Neutrophil (primary cell): ENCODE data around the gene TGM5.

Source experiments
- H3K27ac ChIP-seq: fragments of 200-600 bp; sonication (generic); 2 replicates; pipeline ENCODE4 v1.5.1; 2016; ENCODE audit warnings: mild to moderate bottlenecking, moderate library complexity
- H3K27me3 ChIP-seq: fragments of 200-600 bp; sonication (generic); 2 replicates; pipeline ENCODE4 v1.6.0; 2016; ENCODE audit warnings: mild to moderate bottlenecking
- H3K36me3 ChIP-seq: fragments of 200-600 bp; sonication (generic); 2 replicates; pipeline ENCODE4 v1.5.1; 2017
- H3K4me1 ChIP-seq, 2 experiments: fragments of 200-600 bp in 1 of 2; sonication (generic) in 1 of 2; 1 replicate in 1 of 2; 2 replicates in 1 of 2; pipeline versions ENCODE4 v1.5.1 to v1.6.1; 2013 to 2016; ENCODE audit warnings: low read depth in 1 of 2, low read length in 1 of 2, mild to moderate bottlenecking in 1 of 2, moderate library complexity in 1 of 2; ENCODE audit not compliant: control insufficient read depth in 1 of 2, insufficient read depth in 1 of 2
- H3K4me3 ChIP-seq, 2 experiments: fragments of 200-600 bp in 1 of 2; sonication (generic) in 1 of 2; 1 replicate in 1 of 2; 2 replicates in 1 of 2; pipeline ENCODE4 v1.5.1; 2013 to 2016; ENCODE audit warnings: low read depth in 1 of 2, low read length in 1 of 2, mild to moderate bottlenecking in 1 of 2, moderate library complexity in 1 of 2
- H3K9me3 ChIP-seq: fragments of 200-600 bp; sonication (generic); 2 replicates; pipeline ENCODE4 v1.5.1; 2016
- CTCF ChIP-seq: fragments of 200-600 bp; sonication (generic); IDR thresholded peaks from 2 replicates; pipeline ENCODE4 v1.5.1; 2016; ENCODE audit warnings: antibody characterized with exemption

Gene TGM5

DNA sequence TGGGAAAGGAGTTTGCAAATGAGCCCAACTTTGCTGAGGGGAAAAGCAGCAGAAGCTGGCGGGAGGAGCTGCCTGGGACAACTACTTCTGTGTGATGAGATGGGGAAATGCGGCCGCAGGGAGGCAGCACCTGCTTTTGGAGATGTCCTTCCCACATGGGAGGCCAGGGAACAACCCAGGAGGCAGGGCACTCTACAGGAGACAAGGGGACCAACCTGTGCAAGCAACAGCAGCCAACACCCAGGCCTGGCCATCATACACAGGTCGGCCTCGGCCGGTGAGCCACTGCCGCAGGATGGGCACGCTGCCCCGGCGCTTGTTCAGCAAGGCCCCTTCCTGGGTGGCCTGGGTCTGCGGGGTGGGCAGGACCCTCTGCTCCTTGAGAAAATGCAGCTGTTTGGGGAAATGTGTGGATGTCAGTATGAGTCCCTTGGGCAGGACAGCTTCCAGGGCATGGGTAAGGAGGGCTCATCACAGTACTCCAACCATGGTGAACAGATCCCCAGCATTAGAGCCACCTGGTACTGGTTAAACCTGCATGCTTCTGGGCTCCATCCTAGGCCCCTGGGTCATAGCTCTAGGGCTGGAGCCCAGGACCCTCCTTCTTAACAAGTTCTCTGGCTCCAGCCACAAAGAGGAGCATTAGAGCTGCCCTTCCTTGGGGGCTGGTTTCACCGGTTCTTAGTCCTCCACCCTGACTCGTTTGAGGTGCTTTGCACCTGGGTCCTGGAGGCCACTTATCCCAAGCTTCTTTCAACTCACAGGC, 57.5 kb downstream of the TGM5 start:
- peaks cover 43% of the 10 kb centered on the region for H3K27me3 ChIP-seq

GRCh38 chr15:43208052-43209002, 58.4 kb downstream of the TGM5 start:
- Histone ChIP-seq H3K9me3 (no peaks in the 10 kb centered on the region), H3K4me3 (no peak overlapping the region), H3K27me3 (peaks cover 43% of the 10 kb centered on the region), H3K36me3 (no peaks in the 10 kb centered on the region), H3K4me1 (no peaks in the 10 kb centered on the region), H3K27ac (no peak overlapping the region)
- TF ChIP-seq CTCF = no peak

More for the DNA sequence above, 57.5 kb downstream of the TGM5 start:
- Histone ChIP-seq H3K9me3 (no peaks in the 10 kb centered on the region), H3K4me1 (no peaks in the 10 kb centered on the region), H3K4me3 (no peak overlapping the region), H3K27ac (no peak overlapping the region), H3K36me3 (no peaks in the 10 kb centered on the region)
- no peak for TF ChIP-seq CTCF

GRCh38 chr15:43207024-43207423, 59.7 kb downstream of the TGM5 start:
- TF ChIP-seq CTCF = no peak
- Histone ChIP-seq H3K4me1 (no peaks in the 10 kb centered on the region), H3K36me3 (no peaks in the 10 kb centered on the region), H3K4me3 (no peak overlapping the region), H3K9me3 (no peaks in the 10 kb centered on the region), H3K27me3 (peaks cover 43% of the 10 kb centered on the region), H3K27ac (no peak overlapping the region)

- H3K36me3 ChIP-seq = no peaks in the 10 kb centered on the region
- TF ChIP-seq CTCF = no peak
- no peaks in the 10 kb centered on the region for H3K9me3 ChIP-seq
- peaks cover 43% of the 10 kb centered on the region for H3K27me3 ChIP-seq
- H3K27ac ChIP-seq = no peak overlapping the region
- no peaks in the 10 kb centered on the region for H3K4me1 ChIP-seq
- no peak overlapping the region for H3K4me3 ChIP-seq
These were observed 60.7 kb downstream of the TGM5 start for GRCh38 chr15:43206054-43206453.

- Histone ChIP-seq H3K27me3 (peaks cover 27% of the 10 kb centered on the region), H3K36me3 (peaks cover 2% of the 10 kb centered on the region), H3K4me3 (no peak overlapping the region), H3K9me3 (no peaks in the 10 kb centered on the region), H3K4me1 (no peaks in the 10 kb centered on the region), H3K27ac (no peak overlapping the region)
- TF ChIP-seq CTCF = no peak
These were observed 62.5 kb downstream of the TGM5 start for GRCh38 chr15:43204016-43204901.
